HG02884 (cell line): Measurements from ENCODE around the gene ACTA2.

Experiments
- ATAC-seq: cut with Tn5 transposase; IDR thresholded peaks from one replicate; pipeline ENCODE4 v1.9.1; 2021; ENCODE audit warnings: mild to moderate bottlenecking, moderate library complexity; ENCODE audit not compliant: unreplicated experiment

ACTA2 gene

DNA sequence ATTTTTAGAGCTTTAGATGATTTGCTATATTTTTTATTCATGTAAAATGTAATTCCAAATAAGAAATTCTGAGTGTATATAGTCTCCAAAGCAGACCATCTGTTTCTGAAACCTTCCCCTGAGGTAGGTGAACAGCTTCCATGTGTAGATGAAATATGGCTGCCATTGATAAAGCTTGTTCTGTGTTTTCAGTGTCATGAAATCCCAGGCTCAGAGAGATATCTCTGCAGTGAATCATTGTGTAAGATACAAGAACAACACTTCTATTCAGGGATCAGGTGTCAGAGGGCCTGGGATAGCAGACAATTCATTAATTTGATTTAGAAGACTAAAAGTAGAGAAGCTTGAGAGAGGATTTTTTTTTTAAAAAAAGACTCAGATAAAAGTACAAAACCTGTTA lies 29.1 kb downstream of the ACTA2 start:
- no peak for ATAC-seq

DNA sequence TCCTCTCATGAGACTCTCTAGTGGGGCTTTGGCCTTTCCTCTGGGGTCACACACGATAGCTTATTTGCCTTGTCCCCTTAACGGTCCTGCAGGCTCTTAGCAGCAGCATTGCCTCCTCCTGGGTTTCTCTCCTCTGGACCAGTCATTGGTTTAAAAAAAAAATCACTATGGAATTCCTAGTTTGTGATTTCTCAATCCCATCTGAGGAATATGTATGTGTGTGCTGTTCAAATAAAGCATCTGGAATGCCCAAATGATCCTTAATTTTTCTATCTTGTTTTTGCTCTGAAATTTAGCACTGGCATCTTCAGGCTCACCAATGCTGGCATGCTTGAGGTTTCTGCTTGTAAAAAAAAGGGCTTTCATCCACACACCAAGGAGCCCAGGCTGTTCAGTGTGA lies 30.5 kb downstream of the ACTA2 start:
- no peak for ATAC-seq

DNA sequence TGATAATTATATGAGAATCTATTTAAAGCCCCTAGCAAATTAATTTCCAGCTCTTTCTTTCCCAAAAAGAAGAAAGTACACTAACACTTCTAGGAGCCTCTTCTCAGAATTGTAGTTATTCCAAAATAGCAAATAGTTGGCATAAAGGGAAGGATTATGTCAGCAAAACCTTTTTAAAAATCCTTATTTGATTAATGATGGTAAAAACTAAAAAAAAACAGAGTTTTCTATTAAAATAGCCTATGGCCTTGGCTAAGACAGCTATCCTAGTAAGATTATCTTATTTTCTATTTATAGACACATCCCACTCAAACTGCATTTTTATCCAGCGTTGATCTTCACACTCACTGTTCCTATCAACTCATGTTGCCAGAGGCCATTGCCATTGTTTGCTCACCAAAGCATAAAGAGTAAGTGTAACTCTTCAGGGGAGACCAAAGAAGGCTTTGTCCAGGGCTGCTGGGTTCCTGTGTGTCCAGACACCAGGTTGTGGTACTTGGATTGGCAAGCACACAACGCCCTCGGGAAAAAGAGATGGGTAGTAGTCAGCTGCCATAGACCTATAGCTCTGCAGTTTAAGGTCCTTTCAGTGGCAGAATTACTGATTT lies 31.5 kb downstream of the ACTA2 start:
- no peak for ATAC-seq

GRCh38 chr10:88920198-88920597 lies 32.4 kb downstream of the ACTA2 start:
- ATAC-seq = no peak

- ATAC-seq = no peak
These were observed 33.5 kb downstream of the ACTA2 start for GRCh38 chr10:88919041-88919440.

DNA sequence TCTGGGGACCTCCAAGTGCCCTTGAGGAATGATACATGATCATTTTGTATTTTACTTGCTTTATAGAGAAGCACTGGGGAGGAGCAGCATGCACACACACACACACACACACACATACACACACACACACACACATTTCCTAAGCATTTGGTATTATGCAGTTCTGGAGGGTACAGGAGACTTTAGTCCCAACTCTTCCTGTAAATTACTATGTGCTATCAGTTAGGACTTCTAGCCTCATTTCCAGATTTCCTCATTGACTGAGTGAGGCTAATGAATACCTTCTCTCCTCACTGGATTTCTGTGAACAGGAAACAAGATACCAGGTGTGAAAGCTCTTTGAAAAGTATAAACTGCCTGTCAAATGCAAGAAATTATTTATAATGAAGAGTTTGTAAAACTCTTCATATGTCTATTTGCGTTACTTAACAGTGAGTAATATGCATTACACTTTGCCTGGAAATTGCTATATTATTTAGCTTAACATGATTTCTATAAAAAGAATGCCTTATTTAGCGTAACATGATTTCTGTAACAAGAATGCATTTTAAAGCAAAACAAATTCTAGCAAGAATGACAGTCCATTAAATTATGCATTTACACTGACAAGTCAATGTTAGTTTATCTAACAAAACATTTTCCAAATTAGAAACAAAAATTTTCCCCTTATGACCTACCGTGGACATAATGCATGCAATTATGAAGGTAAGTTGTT lies 34.2 kb downstream of the ACTA2 start:
- no peak for ATAC-seq

GRCh38 chr10:88916986-88917385 lies 35.6 kb downstream of the ACTA2 start:
- no peak for ATAC-seq

DNA sequence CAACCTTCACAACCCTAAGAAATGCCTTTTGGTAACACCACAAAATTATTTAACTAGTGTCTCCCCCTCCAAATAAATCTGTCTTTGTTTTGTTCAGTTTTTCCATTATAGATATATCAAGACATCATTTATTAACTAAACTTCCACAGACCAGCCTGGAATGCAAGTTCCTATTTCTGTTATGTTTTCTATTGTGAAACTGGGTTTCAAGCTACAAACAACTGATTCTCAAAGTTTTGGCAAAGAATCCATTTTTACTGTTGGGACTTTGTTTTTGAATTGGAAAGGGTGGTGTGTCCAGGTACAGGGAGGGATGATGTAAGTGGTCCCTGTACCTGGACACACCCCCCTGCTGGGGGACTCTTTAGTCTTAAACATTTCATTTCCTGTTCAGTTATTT lies 36.3 kb downstream of the ACTA2 start:
- no peak for ATAC-seq

- ATAC-seq = no peak
These were observed 36.8 kb downstream of the ACTA2 start for GRCh38 chr10:88915781-88916180.

DNA sequence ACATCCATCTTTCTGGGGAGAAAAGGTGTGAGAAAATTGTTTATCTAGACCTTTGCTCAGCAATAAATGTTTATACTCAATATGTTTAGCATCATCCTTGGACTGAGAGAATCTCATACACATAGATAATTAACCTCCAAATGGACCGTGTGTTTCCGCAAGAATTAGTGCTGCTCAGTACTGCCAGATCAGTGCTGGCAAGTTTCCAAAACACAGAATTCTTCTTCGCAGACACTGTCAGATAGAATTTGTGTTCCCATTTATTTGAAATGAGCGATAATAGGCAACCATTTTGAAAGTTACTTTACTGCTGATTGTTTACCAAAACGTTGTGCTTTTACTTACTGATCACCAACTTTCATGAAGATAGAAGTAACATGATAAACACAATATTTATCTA lies 38.8 kb downstream of the ACTA2 start:
- no peak for ATAC-seq

DNA sequence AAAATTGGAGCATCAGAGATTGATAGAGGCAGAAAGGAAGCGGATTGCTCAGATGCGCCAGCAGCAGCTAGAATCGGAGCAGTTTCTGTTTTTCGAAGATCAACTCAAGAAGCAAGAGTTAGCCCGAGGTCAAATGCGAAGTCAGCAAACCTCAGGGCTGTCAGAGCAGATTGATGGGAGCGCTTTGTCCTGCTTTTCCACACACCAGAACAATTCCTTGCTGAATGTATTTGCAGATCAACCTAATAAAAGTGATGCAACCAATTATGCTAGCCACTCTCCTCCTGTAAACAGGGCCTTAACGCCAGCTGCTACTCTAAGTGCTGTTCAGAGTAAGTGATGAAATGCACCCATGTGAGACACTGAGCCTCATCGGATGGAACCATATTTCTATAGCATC lies 39.4 kb downstream of the ACTA2 start:
- no peak for ATAC-seq

DNA sequence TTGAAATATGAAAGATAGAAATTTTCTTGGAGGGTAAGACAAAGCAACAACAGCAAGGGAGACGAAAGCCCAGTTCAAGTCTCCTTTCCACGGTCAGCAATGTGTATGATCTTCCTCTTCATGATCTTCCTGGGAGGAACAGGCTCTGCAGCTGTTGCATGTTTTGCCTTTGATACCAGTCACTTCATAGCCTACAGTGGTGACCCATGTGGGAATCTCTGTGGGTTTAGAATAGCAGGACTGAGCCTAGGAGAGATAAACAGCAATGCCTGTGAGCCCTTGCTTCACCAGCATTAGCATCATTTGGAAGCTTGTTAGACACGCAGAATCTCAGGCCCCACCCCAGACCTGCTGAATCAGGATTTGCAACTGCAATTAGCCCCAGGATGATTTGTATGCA lies 40.7 kb downstream of the ACTA2 start:
- ATAC-seq = no peak

GRCh38 chr10:88911116-88911515 lies 41.5 kb downstream of the ACTA2 start:
- ATAC-seq = no peak

- ATAC-seq = no peak
These were observed 44.4 kb downstream of the ACTA2 start for GRCh38 chr10:88908194-88908593.

GRCh38 chr10:88906921-88907320 lies 45.7 kb downstream of the ACTA2 start:
- no peak for ATAC-seq

DNA sequence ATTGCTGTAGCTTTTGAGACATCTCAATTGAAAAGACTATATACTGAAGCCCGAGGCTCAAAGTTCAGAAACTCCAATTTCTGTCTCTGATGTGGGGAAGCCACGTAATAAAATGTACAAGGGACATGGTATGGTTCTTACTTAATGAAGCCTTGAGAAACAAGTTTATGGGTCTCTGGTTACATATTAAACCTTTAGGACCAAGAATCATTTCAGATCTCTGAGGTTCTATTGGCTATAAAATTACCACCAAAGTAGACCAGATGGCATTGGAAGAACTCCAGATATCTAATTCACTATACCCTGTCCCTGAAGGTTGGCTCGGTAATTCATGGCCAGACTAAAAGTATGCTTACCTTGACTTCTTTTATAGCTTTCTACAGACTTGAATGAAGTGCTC lies 48.9 kb downstream of the ACTA2 start:
- ATAC-seq = no peak

DNA sequence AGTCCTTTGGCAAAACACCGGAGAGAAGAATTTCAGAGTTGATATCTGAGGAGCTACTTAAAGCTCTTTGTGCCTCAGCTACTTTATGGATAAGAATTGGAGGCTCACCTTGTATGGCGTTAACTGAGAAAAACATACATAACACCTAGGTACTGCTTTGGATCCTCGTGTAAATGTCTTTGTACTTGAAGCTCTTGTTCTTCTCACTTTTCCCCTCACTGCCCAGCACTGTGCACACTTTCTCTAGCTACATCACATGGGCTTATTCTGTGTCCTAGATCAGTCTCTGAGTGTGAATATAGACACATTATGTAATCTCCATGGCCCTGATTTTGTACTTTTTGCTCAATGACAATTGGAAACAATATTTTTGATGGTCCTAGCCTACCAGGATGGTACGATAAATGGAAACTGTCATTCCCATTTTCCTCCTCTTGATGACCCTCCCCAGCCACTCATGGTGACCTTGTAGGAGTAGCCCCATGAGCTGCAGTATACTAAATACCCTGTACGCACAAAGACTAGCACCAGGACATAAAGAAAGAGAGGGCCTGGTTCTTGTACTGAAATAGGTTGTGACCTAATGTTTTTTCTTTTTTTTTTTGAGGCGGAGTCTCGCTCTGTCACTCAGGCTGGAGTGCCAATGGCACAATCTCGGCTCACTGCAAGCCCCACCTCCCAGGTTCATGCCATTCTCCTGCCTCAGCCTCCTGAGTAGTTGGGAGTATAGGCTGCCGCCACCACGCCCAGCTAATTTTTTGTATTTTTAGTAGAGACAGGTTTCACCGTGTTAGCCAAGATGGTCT lies 50.4 kb downstream of the ACTA2 start:
- peak; percentile 39 for ATAC-seq

DNA sequence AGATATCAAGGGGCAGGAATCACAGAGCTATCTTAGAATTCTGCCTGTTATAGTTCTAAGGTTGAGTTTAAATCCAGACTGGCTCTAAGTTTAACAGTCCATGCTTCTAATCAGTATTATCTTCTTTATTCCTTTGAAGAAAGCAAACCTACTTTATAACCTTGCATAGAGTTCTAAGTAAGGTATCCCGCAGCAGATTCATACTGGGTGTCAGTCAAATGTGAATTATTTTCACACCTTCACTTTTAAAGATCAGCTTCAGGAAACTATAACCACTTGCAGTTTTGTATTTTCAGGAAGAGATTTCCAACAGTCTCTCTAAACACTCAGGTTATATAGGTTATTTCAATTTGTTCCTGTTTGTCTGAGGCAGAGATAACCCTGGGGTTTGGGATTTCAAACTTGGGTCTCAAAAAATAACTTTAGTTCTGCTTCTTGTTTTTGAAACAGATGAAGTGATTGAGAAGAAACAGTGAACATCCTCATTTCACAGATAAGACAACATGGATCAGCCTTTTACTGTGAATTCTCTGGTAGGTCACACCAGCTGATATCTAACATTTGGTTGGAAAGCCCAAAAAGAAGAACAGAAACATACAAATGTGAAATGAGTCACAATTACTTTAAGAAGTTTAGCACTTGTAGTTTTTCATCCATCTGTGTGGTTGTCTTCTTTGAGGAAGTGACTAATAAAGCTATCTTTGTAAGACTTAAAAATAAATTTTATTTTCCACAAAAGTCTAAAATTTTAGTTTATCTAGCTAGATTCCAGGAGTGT lies 51.2 kb downstream of the ACTA2 start:
- peak; percentile 83 for ATAC-seq

DNA sequence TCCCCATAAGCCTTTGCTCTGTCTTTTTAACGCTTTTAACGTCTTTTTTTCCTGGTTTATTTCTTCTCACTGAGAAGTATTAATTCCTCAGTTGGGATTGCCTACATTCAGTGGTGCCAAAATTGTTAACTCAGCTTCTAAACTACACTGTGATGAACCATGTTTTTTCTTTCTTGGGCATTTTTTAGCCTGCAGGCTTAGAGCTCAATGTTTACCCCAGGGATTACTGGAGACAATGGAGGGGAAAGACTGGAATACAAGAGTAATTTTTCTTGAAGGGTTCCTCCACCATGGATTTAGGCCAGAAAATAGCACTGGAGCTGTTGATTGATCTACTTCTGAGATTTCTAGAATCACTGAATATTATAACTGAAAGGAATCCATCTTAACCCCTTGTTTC lies 52.7 kb downstream of the ACTA2 start:
- no peak for ATAC-seq

DNA sequence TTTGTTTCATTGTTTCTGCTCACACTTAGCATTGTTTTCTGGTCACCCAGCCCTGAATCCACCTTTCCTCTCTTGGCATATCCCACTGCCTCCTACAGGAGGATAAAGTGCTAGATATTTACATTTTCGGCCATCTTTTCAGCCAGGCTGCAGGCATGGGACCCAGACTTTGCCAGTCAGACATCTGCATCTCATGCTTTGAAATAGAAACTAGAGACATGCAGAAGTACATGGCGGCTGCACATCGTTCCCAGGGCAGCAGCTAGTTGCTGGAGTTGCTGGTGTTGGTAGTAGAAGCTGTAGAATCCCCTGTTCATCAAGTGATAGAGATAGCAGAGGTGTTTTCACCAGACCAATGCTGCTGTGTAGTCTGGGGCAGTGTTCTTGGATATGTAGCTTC lies 53.8 kb downstream of the ACTA2 start:
- ATAC-seq = no peak
